Measurements from ENCODE around the gene UBE2G1. TPM values are rescaled to one million over a fixed set of nuclear protein-coding genes. Genes with fewer than 3 reads are reported as not detected.

The UBE2G1 gene
- polyA plus RNA-seq, 1 donor from 2014 or later: 65.8 TPM

DNA sequence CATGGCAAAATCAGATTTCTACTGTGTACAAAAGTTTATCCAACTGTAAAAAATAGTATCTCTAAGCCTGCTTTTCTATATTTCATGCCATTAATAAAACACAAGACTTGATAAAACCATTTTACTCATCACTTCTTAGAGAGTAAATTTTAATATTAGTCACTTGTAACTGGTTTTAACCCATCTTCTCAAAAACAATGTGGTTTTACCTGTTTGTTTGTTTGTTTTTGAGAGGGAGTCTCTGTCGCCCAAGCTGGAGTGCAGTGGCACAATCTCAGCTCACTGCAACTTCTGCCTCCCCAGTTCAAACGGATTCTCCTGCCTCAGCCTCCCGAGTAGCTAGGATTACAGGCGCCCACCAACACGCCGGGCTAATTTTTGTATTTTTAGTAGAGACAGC, 32.1 kb downstream of the UBE2G1 start:
- peaks cover 26% of the 10 kb centered on the region for H3K79me2 ChIP-seq (replicated peaks; ENCODE audit: insufficient read depth, low read length)
- H3K9me3 ChIP-seq (ENCODE audit: low read length): no peaks in the 10 kb centered on the region
- no peaks in the 10 kb centered on the region for H3K36me3 ChIP-seq (ENCODE audit: insufficient read depth, low read length)
- TF ChIP-seq POLR2AphosphoS5 (IDR thresholded peaks at IDR 0.05): no peak
- TF ChIP-seq CTCF (IDR thresholded peaks at IDR 0.05; ENCODE audit: poor library complexity, severe bottlenecking): no peak
- TF ChIP-seq TAF1 (IDR thresholded peaks at IDR 0.05; ENCODE audit: low read depth): no peak
- no peak for TF ChIP-seq MXI1 (conservative IDR thresholded peaks at IDR 0.05; ENCODE audit: poor library complexity, severe bottlenecking)
- no peak for TF ChIP-seq EZH2 (IDR thresholded peaks at IDR 0.05; ENCODE audit: borderline replicate concordance, insufficient read depth, low read length, poor library complexity, severe bottlenecking)
- no peak for TF ChIP-seq EP300 (conservative IDR thresholded peaks at IDR 0.05; ENCODE audit: poor library complexity, severe bottlenecking)
- no peak for TF ChIP-seq REST (IDR thresholded peaks at IDR 0.05; ENCODE audit: borderline replicate concordance)
- no peak for TF ChIP-seq RAD21 (conservative IDR thresholded peaks at IDR 0.05)
- no peak for TF ChIP-seq SMC3 (conservative IDR thresholded peaks at IDR 0.05; ENCODE audit: poor library complexity)
- H3K4me3 ChIP-seq (ENCODE audit: low read length): no peak overlapping the region
- H3K27me3 ChIP-seq (ENCODE audit: insufficient read depth, low read depth, low read length): no peaks in the 10 kb centered on the region
- no peak overlapping the region for H3K4me2 ChIP-seq (ENCODE audit: low read length)
- H4K20me1 ChIP-seq (ENCODE audit: insufficient read depth): no peaks in the 10 kb centered on the region
- H2AFZ ChIP-seq (ENCODE audit: low read depth, low read length): no peak overlapping the region
- H3F3A ChIP-seq (ENCODE audit: insufficient read depth, low read length, poor library complexity, severe bottlenecking): no peaks in the 10 kb centered on the region
- H3K9ac ChIP-seq (ENCODE audit: low read length): no peak overlapping the region
- H3K27ac ChIP-seq (ENCODE audit: low read length): no peak overlapping the region
- H3K9me2 ChIP-seq (ENCODE audit: insufficient read depth, low read length): no peaks in the 10 kb centered on the region

DNA sequence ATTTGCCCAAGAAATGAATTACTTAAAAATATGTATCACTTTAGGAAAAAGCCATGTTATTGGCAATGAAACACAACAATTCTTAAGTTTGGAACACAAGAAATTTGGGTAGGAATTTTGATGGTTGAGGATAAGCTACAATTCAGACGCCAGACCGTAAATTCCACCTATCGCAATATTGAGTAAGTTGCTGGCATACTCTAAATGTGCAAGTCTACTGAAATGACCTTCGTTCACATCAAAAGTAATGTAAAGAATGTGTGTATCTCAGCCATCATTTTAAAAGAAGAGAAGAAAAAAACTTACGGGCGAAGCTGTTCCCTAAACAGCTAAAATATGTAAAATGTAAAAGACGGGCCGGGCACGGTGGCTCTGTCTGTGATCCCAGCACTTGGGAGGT, 33.4 kb downstream of the UBE2G1 start:
- no peak overlapping the region for H3K4me3 ChIP-seq (ENCODE audit: low read length)
- no peak for TF ChIP-seq REST (IDR thresholded peaks at IDR 0.05; ENCODE audit: borderline replicate concordance)
- TF ChIP-seq EZH2 (IDR thresholded peaks at IDR 0.05; ENCODE audit: borderline replicate concordance, insufficient read depth, low read length, poor library complexity, severe bottlenecking): no peak
- no peak for TF ChIP-seq EP300 (conservative IDR thresholded peaks at IDR 0.05; ENCODE audit: poor library complexity, severe bottlenecking)
- no peak for TF ChIP-seq SMC3 (conservative IDR thresholded peaks at IDR 0.05; ENCODE audit: poor library complexity)
- no peak for TF ChIP-seq CTCF (IDR thresholded peaks at IDR 0.05; ENCODE audit: poor library complexity, severe bottlenecking)
- TF ChIP-seq MXI1 (conservative IDR thresholded peaks at IDR 0.05; ENCODE audit: poor library complexity, severe bottlenecking): no peak
- TF ChIP-seq POLR2AphosphoS5 (IDR thresholded peaks at IDR 0.05): no peak
- TF ChIP-seq TAF1 (IDR thresholded peaks at IDR 0.05; ENCODE audit: low read depth): no peak
- no peak for TF ChIP-seq RAD21 (conservative IDR thresholded peaks at IDR 0.05)
- no peak overlapping the region for H3K27ac ChIP-seq (ENCODE audit: low read length)
- H2AFZ ChIP-seq (ENCODE audit: low read depth, low read length): no peak overlapping the region
- no peaks in the 10 kb centered on the region for H3K9me2 ChIP-seq (ENCODE audit: insufficient read depth, low read length)
- no peaks in the 10 kb centered on the region for H3F3A ChIP-seq (ENCODE audit: insufficient read depth, low read length, poor library complexity, severe bottlenecking)
- H3K9me3 ChIP-seq (ENCODE audit: low read length): no peaks in the 10 kb centered on the region
- no peaks in the 10 kb centered on the region for H4K20me1 ChIP-seq (ENCODE audit: insufficient read depth)
- no peak overlapping the region for H3K4me2 ChIP-seq (ENCODE audit: low read length)
- no peaks in the 10 kb centered on the region for H3K27me3 ChIP-seq (ENCODE audit: insufficient read depth, low read depth, low read length)
- no peaks in the 10 kb centered on the region for H3K36me3 ChIP-seq (ENCODE audit: insufficient read depth, low read length)
- no peak overlapping the region for H3K9ac ChIP-seq (ENCODE audit: low read length)
- H3K79me2 ChIP-seq (replicated peaks; ENCODE audit: insufficient read depth, low read length): peaks cover 28% of the 10 kb centered on the region

Measured in neural cell (in vitro differentiated cells).